GM18498 (cell line): ENCODE measurements around the gene CACNA2D3.
"Not testable (repeated sequence)": the region's sequence is repeated elsewhere in the genome, so short reads cannot be mapped to it uniquely, and the experiment has no call there.

ENCODE experiments used
- ATAC-seq: cut with Tn5 transposase; IDR thresholded peaks from one replicate; pipeline ENCODE4 v1.9.1; 2021; ENCODE audit warnings: mild to moderate bottlenecking, moderate library complexity; ENCODE audit not compliant: unreplicated experiment

Gene CACNA2D3

DNA sequence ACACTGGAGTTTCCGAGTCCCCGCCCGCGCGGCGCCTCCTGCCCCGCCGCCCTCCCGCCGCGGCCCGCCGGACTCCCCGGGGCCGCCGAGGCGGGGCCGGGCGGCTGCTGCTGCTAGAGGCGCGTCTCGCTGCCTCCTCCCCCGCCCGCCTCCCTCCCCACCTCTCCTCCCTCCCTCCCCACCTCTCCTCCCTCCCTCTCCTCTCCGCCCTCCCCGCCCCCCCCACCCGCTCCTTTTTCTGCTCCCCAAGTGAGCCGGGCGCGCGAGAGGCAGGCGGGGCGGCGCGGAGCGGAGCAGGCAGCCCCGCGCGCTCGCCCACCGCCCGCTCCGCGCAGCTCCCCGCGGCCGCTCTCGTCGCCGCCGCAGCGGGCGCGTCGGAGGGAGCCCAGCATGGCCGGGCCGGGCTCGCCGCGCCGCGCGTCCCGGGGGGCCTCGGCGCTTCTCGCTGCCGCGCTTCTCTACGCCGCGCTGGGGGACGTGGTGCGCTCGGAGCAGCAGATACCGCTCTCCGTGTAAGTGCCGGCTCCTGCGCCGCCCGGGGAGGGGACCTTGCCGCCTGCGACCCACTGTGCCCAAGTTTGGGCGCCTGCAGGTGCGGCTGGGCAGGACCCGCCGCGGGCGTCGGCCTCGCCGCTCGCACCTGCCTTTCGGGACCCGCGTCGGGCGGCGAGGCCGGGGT, at the start of gene CACNA2D3:
Gene CACNA2D3, plus strand, starts transcription at position 229 of the 679 bp plus-strand sequence.
- no peak for ATAC-seq

- ATAC-seq, result no peak
These were observed 49.0 kb upstream of the CACNA2D3 start for GRCh38 chr3:54073386-54073785.

DNA sequence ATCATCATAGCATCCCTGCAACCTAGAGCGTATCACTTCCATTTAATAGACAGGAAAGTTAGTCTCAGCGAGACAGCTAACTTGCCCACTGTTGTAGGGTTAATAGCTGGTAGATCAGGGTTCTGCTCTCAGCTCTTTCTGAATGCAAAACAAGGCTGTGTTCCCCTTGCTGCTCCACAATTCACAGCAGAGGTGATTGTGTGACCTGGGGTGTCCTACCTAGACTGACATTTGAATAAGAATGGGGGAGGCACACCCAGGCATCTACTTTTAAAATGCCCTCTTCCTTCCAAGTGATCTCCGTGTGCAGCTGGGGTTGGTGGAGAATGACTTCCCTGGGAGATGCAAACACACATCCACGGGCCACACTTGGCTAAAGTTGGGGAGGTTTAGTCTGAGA, 43.0 kb upstream of the CACNA2D3 start:
- no peak for ATAC-seq

DNA sequence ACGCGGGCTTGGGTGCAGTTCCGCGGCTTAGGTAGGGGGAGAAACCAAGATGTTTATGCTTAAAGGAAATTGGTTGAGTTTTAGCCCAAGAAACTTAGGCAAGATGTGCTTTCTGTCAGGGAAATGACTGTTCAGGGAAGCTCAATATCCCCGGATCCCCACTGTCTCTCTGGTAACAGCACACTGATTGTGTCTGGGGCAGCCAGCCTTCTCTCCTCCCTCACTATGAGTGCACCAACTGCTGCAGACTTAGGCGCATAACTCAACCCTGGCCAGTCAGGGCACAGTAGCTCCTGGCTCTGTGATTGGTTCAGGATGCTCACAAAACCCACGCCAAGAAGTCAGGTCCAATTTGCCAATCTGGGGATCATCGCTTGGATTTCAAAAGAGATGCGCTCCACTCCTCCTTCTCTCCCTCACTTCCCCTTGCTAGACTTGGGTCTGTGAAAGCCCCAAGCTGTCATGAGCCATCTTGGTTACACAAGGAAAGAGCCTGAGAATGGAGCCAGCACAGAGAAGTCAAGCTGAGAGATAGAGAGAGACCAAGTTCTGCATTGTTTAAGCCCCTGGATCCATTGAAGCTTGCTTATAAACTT, 42.5 kb upstream of the CACNA2D3 start:
- no peak for ATAC-seq

DNA sequence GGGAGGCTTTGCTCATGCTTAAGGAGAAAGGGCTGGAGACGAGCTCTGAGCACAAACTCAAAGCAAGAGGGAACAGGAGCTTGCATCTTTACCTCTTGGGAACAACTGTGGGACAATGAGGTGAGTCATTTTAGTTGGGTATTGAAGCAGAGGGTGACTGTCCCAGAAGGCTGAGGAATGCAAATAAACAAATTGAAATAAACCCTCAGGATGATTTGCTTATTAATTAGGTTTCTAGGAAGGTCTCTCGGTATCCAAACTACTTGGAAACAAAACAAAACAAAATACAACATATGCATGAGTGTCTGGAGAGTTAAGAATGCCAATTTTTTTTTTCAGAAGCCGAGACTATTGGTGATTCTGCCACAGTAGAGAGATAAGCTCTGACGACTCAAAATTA, 38.4 kb upstream of the CACNA2D3 start:
- ATAC-seq, result no peak

DNA sequence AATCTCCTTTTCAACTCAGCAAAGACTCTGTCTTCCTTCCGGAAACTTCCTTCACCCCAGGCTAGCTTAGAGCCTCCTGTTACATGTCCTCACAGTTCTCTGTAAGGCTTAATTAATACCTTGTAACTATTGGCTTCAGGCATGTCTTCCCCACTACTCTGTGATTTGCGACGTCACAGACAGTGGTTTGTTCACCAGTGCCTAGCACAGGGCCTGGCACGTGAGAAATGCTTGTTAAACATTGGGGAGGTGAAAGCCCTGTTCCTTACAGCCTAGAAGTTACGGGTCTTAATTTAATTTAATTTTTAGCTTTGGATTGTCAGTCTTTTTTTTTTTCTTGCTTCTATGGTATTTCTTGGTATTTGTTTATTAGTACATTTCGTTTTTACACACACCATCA, 36.4 kb upstream of the CACNA2D3 start:
- no peak for ATAC-seq

DNA sequence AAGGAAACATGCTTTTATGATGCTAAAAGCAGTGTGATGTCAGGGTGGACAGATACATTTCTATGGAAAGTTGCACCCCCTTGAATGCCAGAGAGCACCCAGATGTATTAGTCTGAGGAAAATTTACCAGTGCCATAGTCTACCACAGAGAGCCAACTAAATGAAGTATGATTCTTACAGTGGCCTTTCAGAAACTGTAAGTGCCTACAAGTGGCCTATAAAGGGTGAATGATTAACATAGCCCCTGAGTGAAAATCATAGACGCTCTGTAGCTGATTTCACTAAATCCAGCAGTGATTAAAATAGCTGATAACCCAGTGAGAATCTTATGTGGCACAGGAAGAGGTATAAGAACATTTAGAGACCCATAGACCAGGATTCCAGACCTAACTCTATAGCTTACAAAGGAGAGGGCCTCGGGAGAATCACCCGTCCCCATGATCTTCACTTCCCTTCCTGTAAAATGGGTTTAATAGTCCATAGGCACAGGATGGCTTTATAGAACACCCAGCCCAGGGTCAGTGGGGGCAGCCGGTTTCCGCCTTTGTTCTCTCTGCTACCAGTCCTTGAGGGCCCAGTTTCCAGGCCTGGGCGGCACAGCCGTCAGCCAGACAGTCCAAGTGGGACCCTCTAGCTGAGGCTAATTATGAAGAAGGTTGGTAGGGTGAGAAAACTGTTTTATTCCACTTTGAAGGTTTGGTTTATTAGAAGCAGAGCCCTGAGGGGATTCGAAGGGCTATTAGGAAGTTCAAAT, 35.5 kb upstream of the CACNA2D3 start:
- no peak for ATAC-seq

DNA sequence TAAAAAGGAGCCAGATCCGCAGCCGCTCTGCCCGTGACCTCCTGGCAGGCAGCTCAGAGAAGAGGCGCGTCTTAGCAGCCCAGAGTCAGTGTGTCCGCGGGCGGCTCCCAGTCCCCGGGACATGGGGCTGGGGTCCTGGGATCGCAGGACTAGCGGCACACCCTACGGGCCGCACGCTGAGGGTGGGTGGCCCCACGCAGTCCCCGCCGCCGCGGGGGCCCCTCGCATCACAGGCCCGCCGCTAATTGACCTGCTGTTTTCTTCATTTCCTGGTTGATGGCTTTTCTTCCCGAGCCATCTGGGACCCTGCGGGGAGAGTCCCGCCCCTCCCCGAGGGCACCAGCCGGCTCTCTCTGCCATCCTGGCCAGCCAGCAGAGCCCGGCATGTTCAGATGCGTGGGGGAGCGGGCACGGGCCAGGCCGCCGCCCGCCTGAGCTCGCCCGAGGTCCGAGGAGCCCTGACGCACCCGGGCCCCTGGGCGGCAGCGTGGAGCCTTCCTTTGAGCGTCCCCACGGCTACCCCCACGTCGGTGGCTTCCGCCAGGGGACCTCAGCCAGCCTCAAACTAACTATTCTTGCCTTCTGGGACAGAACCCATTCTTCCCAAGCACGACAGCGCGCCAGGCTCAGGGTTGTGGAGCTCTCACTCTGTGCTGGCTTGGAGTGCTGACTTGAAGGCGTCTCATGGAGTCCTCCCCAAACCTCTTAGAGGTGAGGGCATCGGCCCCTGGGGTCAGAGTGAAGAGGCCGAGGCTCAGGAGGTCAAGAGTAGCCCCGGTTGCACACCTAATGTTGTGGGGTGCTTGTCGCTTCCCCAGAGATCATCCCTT, 34.6 kb upstream of the CACNA2D3 start:
- ATAC-seq, result no peak

GRCh38 chr3:54093491-54094248, 28.7 kb upstream of the CACNA2D3 start:
- no peak for ATAC-seq

- ATAC-seq, result no peak
These were observed 27.4 kb upstream of the CACNA2D3 start for GRCh38 chr3:54094926-54095325.

DNA sequence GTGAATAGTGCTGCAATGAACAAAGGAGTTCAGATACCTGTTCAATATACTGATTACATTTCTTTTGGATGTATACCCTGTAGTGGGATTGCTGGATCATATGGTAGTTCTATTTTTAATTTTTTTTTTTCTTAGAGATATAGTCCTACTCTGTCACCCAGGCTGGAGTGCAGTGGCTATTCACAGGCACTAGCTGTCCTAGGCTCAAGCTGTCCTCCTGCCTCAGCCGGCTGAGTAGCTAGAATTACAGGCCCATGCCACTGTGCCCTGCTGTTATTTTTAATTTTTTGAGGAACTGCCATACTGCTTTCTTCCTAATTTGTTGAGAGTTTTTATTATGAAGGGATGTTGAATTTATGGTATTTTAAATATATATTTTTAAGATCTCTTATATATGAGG, 23.0 kb upstream of the CACNA2D3 start:
- no peak for ATAC-seq

GRCh38 chr3:54104084-54104483, 18.3 kb upstream of the CACNA2D3 start:
- ATAC-seq, result no peak

DNA sequence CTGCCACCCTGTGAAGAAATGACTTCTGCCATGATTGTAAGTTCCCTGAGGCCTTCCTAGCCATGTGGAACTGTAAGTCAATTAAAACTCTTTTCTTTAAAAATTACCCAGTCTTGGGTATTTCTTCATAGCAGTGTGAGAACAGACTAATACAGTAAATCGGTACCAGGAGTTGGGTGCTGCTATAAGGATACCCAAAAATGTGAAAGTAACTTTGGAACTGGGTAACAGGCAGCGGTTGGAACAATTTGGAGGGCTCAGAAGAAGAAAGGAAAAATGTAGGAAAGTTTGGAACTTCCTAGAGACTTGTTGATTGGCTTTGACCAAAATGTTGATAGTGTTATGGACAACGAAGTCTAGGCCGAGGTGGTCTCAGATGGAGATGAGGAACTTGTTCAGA, 6.2 kb upstream of the CACNA2D3 start:
- not testable (repeated sequence) for ATAC-seq

DNA sequence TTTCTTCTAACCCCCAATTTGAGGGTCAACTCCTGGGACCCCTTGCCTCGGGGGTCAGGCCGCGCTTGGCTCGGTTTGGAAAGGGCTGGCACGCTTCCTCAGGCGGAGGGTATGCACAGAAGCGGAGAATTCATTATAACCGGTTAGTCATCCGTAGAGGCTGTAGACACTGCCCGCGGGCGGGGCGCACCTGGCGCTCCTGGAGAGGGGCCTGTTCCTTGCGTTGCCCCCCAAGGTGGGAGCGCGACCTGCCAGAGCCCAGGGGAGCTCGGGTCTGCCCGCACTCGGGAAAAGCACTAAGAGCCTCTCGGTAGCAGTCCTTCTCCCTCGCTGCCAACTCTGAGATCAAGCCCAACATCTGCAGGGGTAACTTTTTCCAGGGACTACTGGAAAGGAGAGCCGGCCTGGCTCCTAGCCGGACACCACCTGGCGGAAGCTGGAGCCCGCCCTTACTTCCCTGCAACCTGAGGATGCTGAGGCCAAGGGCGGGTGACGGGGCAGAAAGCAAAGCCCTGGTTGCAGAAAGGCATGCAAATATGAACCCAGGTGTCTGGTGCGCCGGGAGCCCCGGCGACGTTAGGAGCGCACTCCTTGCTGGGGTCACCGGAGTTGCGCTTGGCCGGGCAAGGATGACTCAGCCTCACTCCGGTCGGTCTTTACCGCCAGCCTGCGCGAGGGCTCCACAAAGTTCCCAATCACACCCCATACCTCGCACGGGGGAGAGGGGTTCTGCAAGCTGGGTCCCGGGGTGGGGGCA, 1.5 kb upstream of the CACNA2D3 start:
- ATAC-seq, result no peak

DNA sequence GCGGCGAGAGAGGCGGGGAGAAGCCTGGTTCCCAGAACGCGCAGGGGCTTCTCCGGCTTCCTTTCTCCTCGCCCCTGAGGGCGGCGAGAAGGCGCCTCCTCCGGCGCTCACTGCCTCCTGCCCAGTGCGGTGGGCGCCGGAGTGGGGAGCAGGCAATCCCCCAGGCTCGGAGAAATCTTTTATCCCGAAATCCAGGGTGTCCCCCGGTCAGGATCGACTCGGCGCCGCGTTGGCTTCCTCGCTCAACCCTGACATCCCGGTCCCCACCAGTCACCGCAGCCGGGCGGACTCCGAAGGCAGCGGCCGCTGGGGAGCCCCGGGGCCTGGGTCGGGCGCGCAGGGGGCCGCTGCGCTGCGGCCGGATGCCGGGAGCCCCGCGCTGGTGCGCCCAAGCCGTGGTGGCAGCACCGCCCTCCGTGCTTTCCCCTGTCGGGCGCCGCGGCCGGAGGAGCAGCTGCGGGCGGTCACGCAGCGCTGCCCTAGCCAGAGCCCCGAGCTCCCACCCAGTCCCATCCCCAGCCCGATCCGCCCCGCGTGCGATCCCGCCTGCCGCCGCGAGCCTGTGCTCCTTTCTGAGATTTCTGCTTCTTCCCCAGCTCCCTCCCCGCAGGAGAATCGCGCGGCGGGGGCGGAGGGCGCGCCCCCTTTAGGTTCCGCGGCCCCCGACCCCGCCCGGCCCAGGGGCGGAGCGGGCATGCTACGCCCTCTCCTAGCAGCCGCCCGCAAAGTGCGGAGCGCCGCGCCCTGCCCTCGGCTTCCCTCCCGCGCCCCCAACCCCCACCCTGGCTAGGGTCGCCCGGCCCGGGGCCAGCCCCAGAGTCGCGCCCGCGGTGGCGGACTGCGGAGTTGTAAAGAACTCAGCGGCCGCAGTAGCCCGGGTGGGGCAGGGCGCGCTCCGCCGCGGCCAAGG, 683 bp upstream of the CACNA2D3 start:
- ATAC-seq, result no peak

GRCh38 chr3:54123003-54123775, 837 bp downstream of the CACNA2D3 start:
- ATAC-seq, result no peak

- ATAC-seq, result no peak
These were observed 1.4 kb downstream of the CACNA2D3 start for GRCh38 chr3:54123776-54124196.

- no peak for ATAC-seq
These were observed 2.9 kb downstream of the CACNA2D3 start for GRCh38 chr3:54125300-54125699.
